Nephron (organoid): ENCODE measurements around the gene ADI1.
A peak's percentile ranks its signal among the peaks of the same experiment; 100 is the strongest.

ENCODE experiments used
- H3K27ac Mint-ChIP-seq, 3 experiments: 2 replicates each; pipeline ENCODE4 v1.8.0; 2020; ENCODE audit warnings: mixed read lengths in 3 of 3, mild to moderate bottlenecking in 2 of 3, moderate library complexity in 1 of 3
- H3K27me3 Mint-ChIP-seq: 2 replicates; pipeline ENCODE4 v1.8.0; 2021; ENCODE audit warnings: low read depth, mild to moderate bottlenecking, moderate library complexity, mixed read lengths
- H3K36me3 Mint-ChIP-seq: 2 replicates; pipeline ENCODE4 v1.8.0; 2020; ENCODE audit warnings: low read depth, mixed read lengths
- H3K4me1 Mint-ChIP-seq: 2 replicates; pipeline ENCODE4 v1.8.0; 2020; ENCODE audit warnings: mixed read lengths
- H3K4me3 Mint-ChIP-seq, 3 experiments: 2 replicates each; pipeline ENCODE4 v1.8.0; 2020; ENCODE audit warnings: mild to moderate bottlenecking in 3 of 3, mixed read lengths in 3 of 3, moderate library complexity in 2 of 3
- H3K9me3 Mint-ChIP-seq: 2 replicates; pipeline ENCODE4 v1.8.0; 2020; ENCODE audit warnings: mixed read lengths
- CTCF ChIP-seq, 3 experiments: fragments of 200-600 bp; sonication (generic); IDR thresholded peaks; one replicate each; pipeline ENCODE4 v1.5.0; 2021; ENCODE audit warnings: antibody characterized with exemption in 3 of 3; ENCODE audit not compliant: unreplicated experiment in 3 of 3

The ADI1 gene

GRCh38 chr2:3470856-3471737, 48.2 kb downstream of the ADI1 start:
- Mint-ChIP-seq H3K4me3 (peak overlapping the region in 1 of 3 experiments; percentile 25), H3K36me3 (peaks cover 58% of the 10 kb centered on the region), H3K27ac (peak overlapping the region; percentile 76 to 90 (median 80)), H3K9me3 (no peaks in the 10 kb centered on the region), H3K27me3 (no peaks in the 10 kb centered on the region), H3K4me1 (peaks cover 58% of the 10 kb centered on the region)
- TF ChIP-seq CTCF (IDR thresholded peaks at IDR 0.05; ENCODE audit: unreplicated experiment in 3 of 3), result no peak

- Mint-ChIP-seq H3K27ac (peak overlapping the region; percentile 76 to 90 (median 80)), H3K9me3 (no peaks in the 10 kb centered on the region), H3K27me3 (no peaks in the 10 kb centered on the region), H3K4me3 (no peak overlapping the region), H3K36me3 (peaks cover 55% of the 10 kb centered on the region), H3K4me1 (peaks cover 52% of the 10 kb centered on the region)
- no peak for TF ChIP-seq CTCF (IDR thresholded peaks at IDR 0.05; ENCODE audit: unreplicated experiment in 3 of 3)
These were observed 49.1 kb downstream of the ADI1 start for GRCh38 chr2:3470166-3470651.

- peaks cover 46% of the 10 kb centered on the region for H3K4me1 Mint-ChIP-seq
- H3K36me3 Mint-ChIP-seq, result peaks cover 51% of the 10 kb centered on the region
- no peaks in the 10 kb centered on the region for H3K27me3 Mint-ChIP-seq
- no peak overlapping the region for H3K27ac Mint-ChIP-seq
- no peak overlapping the region for H3K4me3 Mint-ChIP-seq
- no peaks in the 10 kb centered on the region for H3K9me3 Mint-ChIP-seq
- TF ChIP-seq CTCF (IDR thresholded peaks at IDR 0.05; ENCODE audit: unreplicated experiment in 3 of 3), result no peak
These were observed 49.8 kb downstream of the ADI1 start for GRCh38 chr2:3469486-3469885.

- TF ChIP-seq CTCF (IDR thresholded peaks at IDR 0.05; ENCODE audit: unreplicated experiment in 3 of 3), result no peak
- Mint-ChIP-seq H3K36me3 (peaks cover 48% of the 10 kb centered on the region), H3K27me3 (no peaks in the 10 kb centered on the region), H3K9me3 (no peaks in the 10 kb centered on the region), H3K4me1 (peaks cover 41% of the 10 kb centered on the region), H3K4me3 (no peak overlapping the region), H3K27ac (no peak overlapping the region)
These were observed 50.9 kb downstream of the ADI1 start for GRCh38 chr2:3468296-3468988.

- Mint-ChIP-seq H3K36me3 (peaks cover 44% of the 10 kb centered on the region), H3K4me3 (no peak overlapping the region), H3K4me1 (peaks cover 41% of the 10 kb centered on the region), H3K27me3 (no peaks in the 10 kb centered on the region), H3K27ac (no peak overlapping the region), H3K9me3 (no peaks in the 10 kb centered on the region)
- no peak for TF ChIP-seq CTCF (IDR thresholded peaks at IDR 0.05; ENCODE audit: unreplicated experiment in 3 of 3)
These were observed 51.7 kb downstream of the ADI1 start for GRCh38 chr2:3467654-3468053.
